ENCODE measurements around the gene RRAS2.

- no peak for TF ChIP-seq CTCF (IDR thresholded peaks at IDR 0.05)
- TF ChIP-seq POLR2A (IDR thresholded peaks at IDR 0.05): no peak
These were observed 68.6 kb downstream of the RRAS2 start for GRCh38 chr11:14290422-14290821.
